Measurements from ENCODE around the gene ZNF117. TPM values are rescaled to one million over a fixed set of nuclear protein-coding genes. Genes with fewer than 3 reads are reported as not detected.

ZNF117 gene
- total RNA-seq, 1 experiment from 2014 or later, result 2.5 TPM

- H3K36me3 Mint-ChIP-seq (ENCODE audit: insufficient read depth, unreplicated experiment), result peaks cover 59% of the 10 kb centered on the region
- no TSS peak for BruUV-seq (replicated peaks)
- no peak overlapping the region for H3K27ac Mint-ChIP-seq (ENCODE audit: unreplicated experiment)
- intact Hi-C loops (cut with micrococcal nuclease; ENCODE audit: unreplicated experiment), result no loop called here
- no peak for DNase-seq
- H3K4me1 Mint-ChIP-seq (ENCODE audit: low read depth, unreplicated experiment), result peaks cover 25% of the 10 kb centered on the region
- H3K4me3 Mint-ChIP-seq (ENCODE audit: low read depth, unreplicated experiment), result no peak overlapping the region
- TF ChIP-seq CTCF (IDR thresholded peaks at IDR 0.05; ENCODE audit: unreplicated experiment), result no peak
- CTCF ChIA-PET, result no interaction called here
- no peaks in the 10 kb centered on the region for H3K27me3 Mint-ChIP-seq (ENCODE audit: unreplicated experiment)
- H3K9me3 Mint-ChIP-seq (ENCODE audit: low read depth, unreplicated experiment), result peaks cover 2% of the 10 kb centered on the region
These were observed 12.2 kb upstream of the ZNF117 start for GRCh38 chr7:65002972-65003585.

GRCh38 chr7:65001291-65001814 is 10.5 kb upstream of the ZNF117 start:
- intact Hi-C loops (cut with micrococcal nuclease; ENCODE audit: unreplicated experiment), result no loop called here
- DNase-seq, result no peak
- peaks cover 17% of the 10 kb centered on the region for H3K4me1 Mint-ChIP-seq (ENCODE audit: low read depth, unreplicated experiment)
- peaks cover 57% of the 10 kb centered on the region for H3K36me3 Mint-ChIP-seq (ENCODE audit: insufficient read depth, unreplicated experiment)
- H3K4me3 Mint-ChIP-seq (ENCODE audit: low read depth, unreplicated experiment), result no peak overlapping the region
- no peaks in the 10 kb centered on the region for H3K27me3 Mint-ChIP-seq (ENCODE audit: unreplicated experiment)
- no peak overlapping the region for H3K27ac Mint-ChIP-seq (ENCODE audit: unreplicated experiment)
- no TSS peak for BruUV-seq (replicated peaks)
- CTCF ChIA-PET, result no interaction called here
- peaks cover 7% of the 10 kb centered on the region for H3K9me3 Mint-ChIP-seq (ENCODE audit: low read depth, unreplicated experiment)
- TF ChIP-seq CTCF (IDR thresholded peaks at IDR 0.05; ENCODE audit: unreplicated experiment), result no peak

- peak overlapping the region; percentile 87 for H3K27ac Mint-ChIP-seq (ENCODE audit: unreplicated experiment)
- peaks cover 37% of the 10 kb centered on the region for H3K36me3 Mint-ChIP-seq (ENCODE audit: insufficient read depth, unreplicated experiment)
- no peak for TF ChIP-seq CTCF (IDR thresholded peaks at IDR 0.05; ENCODE audit: unreplicated experiment)
- peaks cover 11% of the 10 kb centered on the region for H3K9me3 Mint-ChIP-seq (ENCODE audit: low read depth, unreplicated experiment)
- no peaks in the 10 kb centered on the region for H3K27me3 Mint-ChIP-seq (ENCODE audit: unreplicated experiment)
- H3K4me3 Mint-ChIP-seq (ENCODE audit: low read depth, unreplicated experiment), result no peak overlapping the region
- DNase-seq, result peak; percentile 1
- H3K4me1 Mint-ChIP-seq (ENCODE audit: low read depth, unreplicated experiment), result peaks cover 10% of the 10 kb centered on the region
- BruUV-seq (replicated peaks), result no TSS peak
- CTCF ChIA-PET, result no interaction called here
- intact Hi-C loops (cut with micrococcal nuclease; ENCODE audit: unreplicated experiment), result no loop called here
These were observed 8.5 kb upstream of the ZNF117 start for GRCh38 chr7:64999165-65000004.

- H3K36me3 Mint-ChIP-seq (ENCODE audit: insufficient read depth, unreplicated experiment), result peaks cover 35% of the 10 kb centered on the region
- H3K27ac Mint-ChIP-seq (ENCODE audit: unreplicated experiment), result peak overlapping the region; percentile 87
- no TSS peak for BruUV-seq (replicated peaks)
- H3K27me3 Mint-ChIP-seq (ENCODE audit: unreplicated experiment), result no peaks in the 10 kb centered on the region
- no peak overlapping the region for H3K4me3 Mint-ChIP-seq (ENCODE audit: low read depth, unreplicated experiment)
- peaks cover 10% of the 10 kb centered on the region for H3K4me1 Mint-ChIP-seq (ENCODE audit: low read depth, unreplicated experiment)
- intact Hi-C loops (cut with micrococcal nuclease; ENCODE audit: unreplicated experiment), result no loop called here
- DNase-seq, result no peak
- peaks cover 12% of the 10 kb centered on the region for H3K9me3 Mint-ChIP-seq (ENCODE audit: low read depth, unreplicated experiment)
- CTCF ChIA-PET, result no interaction called here
- TF ChIP-seq CTCF (IDR thresholded peaks at IDR 0.05; ENCODE audit: unreplicated experiment), result no peak
These were observed 8.0 kb upstream of the ZNF117 start for GRCh38 chr7:64998865-64999164.

Data from Calu3 (cell line).